H1 (cell line): Measurements from ENCODE around the gene HIP1. TPM values are rescaled to one million over a fixed set of nuclear protein-coding genes. Genes with fewer than 3 reads are reported as not detected.

Experiments
- CTCF ChIA-PET: fragments of 300-600 bp; sonication (Branson Sonifier 250); formaldehyde crosslinking; loops from one replicate; lab custom pipeline; 2021; ENCODE audit not compliant: partially characterized antibody; lab: Charles Lee
- POLR2A ChIA-PET: fragments of 300-600 bp; sonication (Branson Sonifier 250); formaldehyde crosslinking; loops from one replicate; lab custom pipeline; 2021; ENCODE audit warnings: inconsistent platforms; ENCODE audit not compliant: partially characterized antibody; lab: Charles Lee
- DNase-seq, 2 experiments: peaks; one replicate each; pipeline versions ENCODE4 v3.0.0 to v3.0.0-alpha.2; 2010 to 2022; ENCODE audit warnings: low spot score in 2 of 2, low read depth in 1 of 2, mixed read lengths in 1 of 2
- FAIRE-seq: peaks from 2 replicates; lab custom pipeline; 2011; peaks lifted over from hg19 to GRCh38; lab: Jason Lieb, UNC
- H2AFZ ChIP-seq: 2 replicates; pipeline ENCODE4 v1.8.1; 2012; ENCODE audit warnings: low read length, inconsistent platforms
- H2AK5ac ChIP-seq: 2 replicates; pipeline ENCODE4 v1.6.1; 2013; ENCODE audit warnings: low read depth, low read length
- H2BK120ac ChIP-seq: replicated peaks from 2 replicates; pipeline ENCODE3; 2013; ENCODE audit warnings: low read depth, low read length, inconsistent platforms
- H2BK12ac ChIP-seq: 2 replicates; pipeline ENCODE4 v1.6.1; 2013; ENCODE audit warnings: low read depth, low read length
- H2BK15ac ChIP-seq: 2 replicates; pipeline ENCODE4 v1.6.1; 2013; ENCODE audit warnings: low read length
- H2BK20ac ChIP-seq: 2 replicates; pipeline ENCODE4 v1.6.1; 2013; ENCODE audit warnings: low read length
- H2BK5ac ChIP-seq: 2 replicates; pipeline ENCODE4 v1.6.1; 2013; ENCODE audit warnings: low read depth, low read length
- H3K14ac ChIP-seq: 2 replicates; pipeline ENCODE4 v1.6.1; 2013; ENCODE audit warnings: inconsistent platforms; ENCODE audit not compliant: insufficient read length
- H3K18ac ChIP-seq: 2 replicates; pipeline ENCODE4 v1.6.1; 2013; ENCODE audit warnings: low read length; ENCODE audit errors: extremely low read depth
- H3K23ac ChIP-seq: 2 replicates; pipeline ENCODE4 v1.6.1; 2013; ENCODE audit warnings: inconsistent platforms; ENCODE audit not compliant: insufficient read length
- H3K23me2 ChIP-seq: 2 replicates; pipeline ENCODE4 v1.6.1; 2013; ENCODE audit warnings: low read depth, low read length
- H3K27ac ChIP-seq: 2 replicates; pipeline ENCODE4 v1.6.1; 2011; ENCODE audit warnings: low read depth, low read length, inconsistent platforms
- H3K27me3 ChIP-seq, 4 experiments: replicated peaks in 1 of 4; 1 replicate in 1 of 4; 2 replicates in 3 of 4; pipeline versions ENCODE4 v1.6.1 to v1.8.1; 2011 to 2013; ENCODE audit warnings: low read length in 3 of 4, mild to moderate bottlenecking in 3 of 4, inconsistent platforms in 2 of 4, mixed read lengths in 2 of 4, moderate library complexity in 1 of 4; ENCODE audit not compliant: control insufficient read depth in 3 of 4, insufficient read depth in 3 of 4; ENCODE audit errors: extremely low read depth in 1 of 4
- H3K36me3 ChIP-seq, 4 experiments: 2 replicates each; pipeline versions ENCODE4 v1.6.1 to v1.8.1; 2011 to 2013; ENCODE audit warnings: mild to moderate bottlenecking in 4 of 4, low read length in 3 of 4, moderate library complexity in 2 of 4, control low read depth in 1 of 4, inconsistent platforms in 1 of 4; ENCODE audit not compliant: insufficient read depth in 4 of 4, control insufficient read depth in 2 of 4
- H3K4ac ChIP-seq: replicated peaks from 2 replicates; pipeline ENCODE3; 2013; ENCODE audit warnings: low read length, low read depth, mixed read lengths, inconsistent platforms; ENCODE audit not compliant: insufficient read length
- H3K4me1 ChIP-seq, 4 experiments: replicated peaks in 1 of 4; 1 replicate in 1 of 4; 2 replicates in 3 of 4; pipeline versions ENCODE4 v1.6.1 to v1.8.1; 2011 to 2013; ENCODE audit warnings: low read length in 3 of 4, inconsistent platforms in 2 of 4, mixed read lengths in 1 of 4; ENCODE audit not compliant: insufficient read depth in 4 of 4, control insufficient read depth in 3 of 4
- H3K4me2 ChIP-seq, 2 experiments: 2 replicates each; pipeline versions ENCODE4 v1.6.1 to v1.8.1; 2011 to 2013; ENCODE audit warnings: low read depth in 2 of 2, low read length in 2 of 2, control low read depth in 1 of 2, inconsistent platforms in 1 of 2, mild to moderate bottlenecking in 1 of 2; ENCODE audit not compliant: insufficient read depth in 1 of 2
- H3K4me3 ChIP-seq, 4 experiments: fragments of 200-600, 300-600 bp in 1 of 4; sonication (generic), shearing (Covaris generic), sonication (Bioruptor Twin) in 1 of 4; 2 replicates each; pipeline versions ENCODE4 v1.5.1 to v1.8.1; 2011 to 2016; ENCODE audit warnings: low read length in 4 of 4, low read depth in 3 of 4, control low read depth in 2 of 4, inconsistent platforms in 2 of 4, mild to moderate bottlenecking in 2 of 4, mixed read lengths in 1 of 4, moderate library complexity in 1 of 4; ENCODE audit not compliant: insufficient read depth in 2 of 4; ENCODE audit errors: extremely low read depth in 1 of 4
- H3K56ac ChIP-seq: replicated peaks from 2 replicates; pipeline ENCODE3; 2013; ENCODE audit warnings: low read depth, mild to moderate bottlenecking, mixed read lengths, low read length, inconsistent platforms; ENCODE audit not compliant: insufficient read length
- H3K79me1 ChIP-seq: 2 replicates; pipeline ENCODE4 v1.6.1; 2013; ENCODE audit warnings: low read depth, low read length, control low read depth
- H3K79me2 ChIP-seq, 2 experiments: 2 replicates each; pipeline versions ENCODE4 v1.6.1 to v1.8.1; 2012 to 2013; ENCODE audit warnings: low read length in 2 of 2, mild to moderate bottlenecking in 2 of 2, inconsistent platforms in 1 of 2; ENCODE audit not compliant: insufficient read depth in 2 of 2, control insufficient read depth in 1 of 2
- H3K9ac ChIP-seq, 4 experiments: replicated peaks in 1 of 4; 1 replicate in 1 of 4; 2 replicates in 3 of 4; pipeline versions ENCODE4 v1.6.1 to v1.8.1; 2011 to 2013; ENCODE audit warnings: low read depth in 3 of 4, low read length in 3 of 4, control low read depth in 2 of 4, mild to moderate bottlenecking in 2 of 4, moderate library complexity in 2 of 4, inconsistent platforms in 1 of 4; ENCODE audit errors: extremely low read depth in 1 of 4
- H3K9me3 ChIP-seq, 2 experiments: 2 replicates each; pipeline versions ENCODE4 v1.6.1 to v1.8.1; 2012 to 2013; ENCODE audit warnings: mild to moderate bottlenecking in 2 of 2, moderate library complexity in 2 of 2, control low read depth in 1 of 2, inconsistent platforms in 1 of 2, low read depth in 1 of 2, low read length in 1 of 2, mixed read lengths in 1 of 2; ENCODE audit not compliant: insufficient read depth in 2 of 2
- H4K20me1 ChIP-seq, 2 experiments: replicated peaks in 1 of 2; 2 replicates each; pipeline versions ENCODE3 to v1.8.1; 2011 to 2013; ENCODE audit warnings: inconsistent platforms in 2 of 2, low read length in 2 of 2, mild to moderate bottlenecking in 1 of 2; ENCODE audit not compliant: insufficient read depth in 2 of 2, control insufficient read depth in 1 of 2
- H4K5ac ChIP-seq: 2 replicates; pipeline ENCODE4 v1.6.1; 2013; ENCODE audit warnings: low read length, low read depth, mixed read lengths, inconsistent platforms; ENCODE audit not compliant: insufficient read length
- H4K8ac ChIP-seq: 2 replicates; pipeline ENCODE4 v1.8.0; 2013; ENCODE audit warnings: mild to moderate bottlenecking, moderate library complexity, low read length, inconsistent platforms; ENCODE audit not compliant: insufficient read depth; ENCODE audit errors: extremely low read depth
- H4K91ac ChIP-seq: replicated peaks from 2 replicates; pipeline ENCODE3; 2013; ENCODE audit warnings: low read length, mixed read lengths, inconsistent platforms; ENCODE audit not compliant: insufficient read length
- GABPA ChIP-seq: IDR thresholded peaks from 2 replicates; pipeline ENCODE4 v1.6.1; 2011; ENCODE audit warnings: mild to moderate bottlenecking, low read length, moderate library complexity, borderline replicate concordance; ENCODE audit not compliant: insufficient read depth
- MAFK ChIP-seq: IDR thresholded peaks from 2 replicates; pipeline ENCODE4 v1.6.1; 2012; ENCODE audit warnings: low read depth, mild to moderate bottlenecking, improper control_type of control experiment, low read length
- WGBS, 2 experiments: shearing (Covaris generic) in 1 of 2; methylation state at CpG; one replicate each; pipeline versions ENCODE4 v1.1.6 to v1.1.7; 2013 to 2015; ENCODE audit warnings: low lambda C conversion rate in 2 of 2, mixed read lengths in 2 of 2, inconsistent platforms in 1 of 2, low coverage in 1 of 2, missing lambda C conversion rate in 1 of 2; ENCODE audit not compliant: insufficient replicate concordance in 2 of 2, insufficient coverage in 1 of 2, insufficient read length in 1 of 2; ENCODE audit errors: extremely low coverage in 1 of 2, missing lambda C conversion rate in 1 of 2; 5-methylcytosine and 5-hydroxymethylcytosine counted together
- polyA plus RNA-seq, 7 experiments: library from polyadenylated mRNA; depleted of rRNA in 3 of 7; stranded (reverse) in 5 of 7; unstranded in 2 of 7; fragments of >200 nt in 5 of 7; fragments of 200-250 nt in 2 of 7; gene quantifications; 1 replicate in 5 of 7; 2 replicates in 1 of 7; 4 replicates in 1 of 7; pipeline versions ENCODE4 v1.2.1 to v1.2.3, GENCODE V29; 2011 to 2013; ENCODE audit warnings: missing spikeins in 2 of 7, mixed read lengths in 2 of 7
- total RNA-seq: library from RNA; stranded (reverse); fragmentation: NEBNext Ultra II Directional; extraction: Animal tissue kit (Norgen Biotek cat#: 25700); gene quantifications from 2 replicates; pipeline ENCODE4 v1.2.1, GENCODE V29; 2021

Gene HIP1
- total and polyA plus RNA-seq, 2 of the 8 experiments (the other 6 are each of a cell fraction or from before 2014, with no cell fraction given): 51.8 to 108 TPM

DNA sequence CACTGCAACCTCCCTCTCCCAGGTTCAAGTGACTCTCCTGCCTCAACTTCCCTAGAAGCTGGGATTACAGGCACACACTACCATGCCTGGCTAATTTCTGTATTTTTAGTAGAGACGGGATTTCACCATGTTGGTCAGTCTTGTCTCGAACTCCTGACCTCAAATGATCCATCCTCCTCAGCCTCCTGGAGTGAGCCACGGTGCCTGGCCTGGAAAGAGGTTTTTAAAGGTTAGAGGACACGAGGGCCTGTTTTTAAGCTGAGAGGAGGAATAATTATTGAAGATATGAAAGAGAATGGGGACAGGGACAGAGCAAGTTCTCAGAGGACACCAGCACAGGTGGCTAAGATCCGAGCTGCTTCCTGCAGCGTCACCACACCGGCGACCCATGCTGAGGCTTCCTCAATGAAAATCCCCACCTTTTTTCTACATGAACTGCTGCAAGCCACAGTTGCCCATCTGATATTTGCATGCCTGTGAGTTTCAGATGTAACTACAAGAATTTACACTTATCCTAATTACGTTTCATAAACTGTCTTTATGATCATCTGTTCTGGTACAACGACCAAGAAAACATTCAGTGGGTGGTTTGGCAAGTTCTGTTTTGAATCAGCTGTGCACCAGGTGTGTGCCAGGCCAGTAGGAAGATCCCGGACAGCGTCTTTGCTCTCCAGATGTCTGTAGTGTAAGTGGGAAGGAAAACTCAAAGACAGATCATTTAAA is 76.0 kb downstream of the HIP1 start:
- H3K23me2 ChIP-seq: no peaks in the 10 kb centered on the region
- H3K23ac ChIP-seq: no peak overlapping the region
- peaks cover 0 to 4% (median 0%) of the 10 kb centered on the region in 4 experiments; a peak in 2 of 7 replicates for H3K4me1 ChIP-seq
- H4K5ac ChIP-seq: no peak overlapping the region
- H3K27ac ChIP-seq: no peak overlapping the region
- H3K18ac ChIP-seq: no peak overlapping the region
- H2BK15ac ChIP-seq: no peak overlapping the region
- no peak overlapping the region; the same call in 1 of the 2 replicates for H4K8ac ChIP-seq
- H3K14ac ChIP-seq: no peak overlapping the region
- H3K36me3 ChIP-seq: no peaks in the 10 kb centered on the region
- POLR2A ChIA-PET: no interaction called here
- no peaks in the 10 kb centered on the region for H3K27me3 ChIP-seq
- no peak for DNase-seq
- no peak overlapping the region for H2BK12ac ChIP-seq
- no peak overlapping the region for H2AFZ ChIP-seq
- H4K20me1 ChIP-seq: no peaks in the 10 kb centered on the region
- H3K4me2 ChIP-seq: no peak overlapping the region
- H3K79me1 ChIP-seq: no peaks in the 10 kb centered on the region
- no peak overlapping the region for H3K9ac ChIP-seq
- no peak overlapping the region for H3K4ac ChIP-seq
- H2AK5ac ChIP-seq: no peak overlapping the region
- no peak overlapping the region for H4K91ac ChIP-seq
- CTCF ChIA-PET: interaction anchor here (0.9 to 2.1 kb wide), 4 partner anchors 12 to 101 kb away, joined by 4 to 5 read pairs (median 4); no protein-coding TSS in a partner anchor
- no peak overlapping the region for H2BK20ac ChIP-seq
- no peak overlapping the region for H2BK120ac ChIP-seq
- no peaks in the 10 kb centered on the region for H3K79me2 ChIP-seq
- H3K9me3 ChIP-seq: no peaks in the 10 kb centered on the region
- 86% methylated on average over 12 of the region's 12 CpGs; no CpG with 5 or more reads in 1 of the 2 experiments for WGBS, 2 experiments
- H3K4me3 ChIP-seq: no peak overlapping the region
- no peak overlapping the region for H3K56ac ChIP-seq
- TF ChIP-seq GABPA (no peak), MAFK (no peak)
- H2BK5ac ChIP-seq: no peak overlapping the region
- FAIRE-seq: no peak
